ENCODE results near the gene ARPC2.
A peak's percentile ranks its signal among the peaks of the same experiment; 100 is the strongest.

The ARPC2 gene

GRCh38 chr2:218256612-218257350, 39.8 kb downstream of the ARPC2 start:
- ChIA-PET POLR2A (interaction anchor here (1.2 kb wide), 1 partner anchor 12 kb away, joined by 3 read pairs; no protein-coding TSS in a partner anchor), CTCF (interaction anchor here (0.7 to 4.5 kb wide), 17 partner anchors 9 to 89 kb away, joined by 3 to 38 read pairs (median 4); partner anchors contain the start of genes AAMP and PNKD)
- Histone ChIP-seq H3K27ac (ENCODE audit: insufficient read depth in 1 of 2, low read depth in 1 of 2, low read length in 2 of 2, poor library complexity in 1 of 2, severe bottlenecking in 2 of 2) (peak overlapping the region in 1 of 2 experiments; percentile 38), H3K27me3 (replicated peaks in 2 of 5; ENCODE audit: control insufficient read depth in 4 of 5, insufficient read depth in 5 of 5, low read length in 4 of 5) (no peaks in the 10 kb centered on the region), H3K9me3 (ENCODE audit: control extremely low read depth in 1 of 5, control insufficient read depth in 4 of 5, insufficient read depth in 2 of 5, low read depth in 1 of 5, low read length in 4 of 5) (no peaks in the 10 kb centered on the region), H3K4me3 (ENCODE audit: control insufficient read depth in 1 of 7, extremely low read depth in 1 of 7, insufficient read depth in 4 of 7, low read depth in 2 of 7, low read length in 6 of 7) (peak overlapping the region in 1 of 7 experiments; percentile 55), H3K36me3 (ENCODE audit: control insufficient read depth in 4 of 4, insufficient read depth in 4 of 4, low read length in 3 of 4) (peaks cover 25 to 47% (median 34%) of the 10 kb centered on the region in 4 experiments), H3K4me1 (ENCODE audit: control extremely low read depth in 1 of 4, control insufficient read depth in 4 of 4, insufficient read depth in 4 of 4, low read length in 3 of 4) (peaks cover 0 to 26% (median 22%) of the 10 kb centered on the region in 4 experiments)
- no peak for DNase-seq
- 96% methylated on average over 12 of the region's 13 CpGs for WGBS (ENCODE audit: insufficient coverage)

DNA sequence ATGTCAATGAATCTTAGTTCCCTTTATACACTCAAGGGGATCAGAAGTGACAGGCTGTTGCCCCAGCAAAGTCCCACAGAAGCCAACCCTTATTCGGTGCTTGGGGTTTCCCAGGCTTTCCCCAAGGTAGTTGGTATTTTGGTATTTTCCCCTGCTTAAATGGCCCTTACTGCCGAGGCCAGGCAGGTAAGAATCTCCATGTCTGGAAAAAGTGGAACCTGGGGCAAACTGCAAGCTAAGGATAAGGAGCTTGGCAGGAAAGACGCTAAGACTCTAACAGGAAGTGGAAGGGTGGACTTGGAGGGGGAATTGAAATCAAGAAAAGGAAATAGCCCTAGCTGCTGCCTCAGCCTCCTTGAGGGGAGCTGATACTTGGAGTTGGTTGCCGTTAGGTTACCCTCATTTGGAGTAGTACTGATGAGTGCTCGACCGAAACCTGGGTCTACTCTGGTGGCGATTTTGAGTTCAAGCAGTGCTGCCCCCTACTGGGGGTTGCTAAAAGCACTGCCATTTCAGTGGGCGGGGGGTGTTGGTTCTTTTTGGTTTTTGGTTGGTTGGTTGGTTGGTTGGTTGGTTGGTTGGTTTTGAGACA, 40.5 kb downstream of the ARPC2 start:
- DNase-seq: peak; percentile 77 to 89 (median 87)
- peaks cover 21 to 42% (median 29%) of the 10 kb centered on the region in 4 experiments for H3K36me3 ChIP-seq (ENCODE audit: control insufficient read depth in 4 of 4, insufficient read depth in 4 of 4, low read length in 3 of 4)
- no peaks in the 10 kb centered on the region for H3K9me3 ChIP-seq (ENCODE audit: control extremely low read depth in 1 of 5, control insufficient read depth in 4 of 5, insufficient read depth in 2 of 5, low read depth in 1 of 5, low read length in 4 of 5)
- peaks cover 0 to 21% (median 18%) of the 10 kb centered on the region in 4 experiments for H3K4me1 ChIP-seq (ENCODE audit: control extremely low read depth in 1 of 4, control insufficient read depth in 4 of 4, insufficient read depth in 4 of 4, low read length in 3 of 4)
- CTCF ChIA-PET: interaction anchor here (0.7 to 4.5 kb wide), 17 partner anchors 10 to 90 kb away, joined by 3 to 38 read pairs (median 4); partner anchors contain the start of genes AAMP and PNKD
- H3K27ac ChIP-seq (ENCODE audit: insufficient read depth in 1 of 2, low read depth in 1 of 2, low read length in 2 of 2, poor library complexity in 1 of 2, severe bottlenecking in 2 of 2): peak overlapping the region in 1 of 2 experiments; percentile 38
- whole genome bisulfite sequencing (ENCODE audit: insufficient coverage): 3% methylated on average over 6 of the region's 8 CpGs
- POLR2A ChIA-PET: interaction anchor here (0.7 to 1.2 kb wide), 2 partner anchors 13 to 16 kb away, joined by 3 read pairs; no protein-coding TSS in a partner anchor
- H3K4me3 ChIP-seq (ENCODE audit: control insufficient read depth in 1 of 7, extremely low read depth in 1 of 7, insufficient read depth in 4 of 7, low read depth in 2 of 7, low read length in 6 of 7): peak overlapping the region in 4 of 7 experiments; percentile 27 to 64 (median 49)
- H3K27me3 ChIP-seq (replicated peaks in 2 of 5; ENCODE audit: control insufficient read depth in 4 of 5, insufficient read depth in 5 of 5, low read length in 4 of 5): no peaks in the 10 kb centered on the region

DNA sequence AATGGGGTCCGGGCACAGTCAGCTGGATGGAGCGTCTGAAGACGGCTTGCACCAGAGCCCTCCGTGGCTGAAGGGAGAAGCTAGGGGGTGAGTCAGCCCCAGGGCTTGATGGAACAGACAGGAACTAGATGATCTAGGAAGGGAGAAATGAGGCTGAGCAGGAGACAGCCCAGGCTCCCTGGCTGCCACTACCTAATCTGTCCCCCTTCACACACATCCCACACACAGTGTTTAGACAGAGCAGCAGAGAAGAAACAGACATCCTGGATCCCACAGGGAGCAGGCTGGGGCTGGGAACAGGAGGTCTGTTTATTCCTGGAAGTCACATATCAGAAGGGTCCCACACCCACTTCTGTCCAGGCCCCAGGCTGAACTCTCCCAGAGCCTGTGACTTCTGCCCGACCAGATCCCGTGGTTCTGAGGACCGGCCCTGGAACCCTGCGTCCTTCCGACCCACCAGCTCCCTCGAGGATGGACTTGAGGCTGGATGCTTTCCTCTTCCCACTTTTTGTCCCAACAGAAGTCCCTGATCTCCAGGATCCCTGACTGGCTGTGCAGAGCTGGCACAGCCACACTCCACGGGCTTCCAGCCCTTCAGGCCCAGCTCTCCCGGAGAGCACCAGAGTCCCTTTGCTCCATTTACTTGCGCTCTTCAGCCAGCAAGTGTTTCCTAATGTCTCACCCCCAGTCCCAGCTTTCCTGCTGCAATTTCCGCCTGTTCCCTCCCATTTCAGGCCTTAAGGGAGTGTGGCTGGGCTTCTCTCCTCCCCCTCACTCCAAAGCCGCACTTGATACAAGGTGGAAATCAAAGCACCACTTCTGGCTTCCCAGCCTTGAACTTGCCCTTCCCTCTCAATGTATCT, 42.3 kb downstream of the ARPC2 start:
- H3K4me3 ChIP-seq (ENCODE audit: control insufficient read depth in 1 of 7, extremely low read depth in 1 of 7, insufficient read depth in 4 of 7, low read depth in 2 of 7, low read length in 6 of 7): no peak overlapping the region
- 86% methylated on average over 15 of the region's 15 CpGs for WGBS (ENCODE audit: insufficient coverage)
- POLR2A ChIA-PET: interaction anchor here (0.6 to 0.9 kb wide), 2 partner anchors 53 to 165 kb away, joined by 3 read pairs; no protein-coding TSS in a partner anchor

DNA sequence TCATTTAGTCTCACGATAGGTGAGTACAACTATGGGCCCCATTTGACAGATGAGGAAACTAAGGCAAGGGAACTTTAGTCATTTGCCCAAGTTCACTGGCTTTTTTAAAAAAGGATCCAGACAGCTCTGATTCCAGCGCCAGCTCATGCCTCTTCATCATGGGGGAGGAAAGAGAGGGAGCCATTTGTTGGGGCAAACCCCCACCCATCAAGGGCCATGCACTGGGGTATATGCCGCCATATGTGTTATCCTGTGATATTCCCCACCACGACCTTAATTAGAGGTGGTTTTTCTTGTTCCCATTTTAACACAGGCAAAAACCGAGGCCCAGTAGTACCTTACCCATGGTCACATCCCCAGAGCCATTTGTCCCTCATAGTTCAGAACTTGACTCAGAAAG, 43.2 kb downstream of the ARPC2 start:
- Histone ChIP-seq H3K4me3 (ENCODE audit: control insufficient read depth in 1 of 7, extremely low read depth in 1 of 7, insufficient read depth in 4 of 7, low read depth in 2 of 7, low read length in 6 of 7) (no peak overlapping the region), H3K9me3 (ENCODE audit: control extremely low read depth in 1 of 5, control insufficient read depth in 4 of 5, insufficient read depth in 2 of 5, low read depth in 1 of 5, low read length in 4 of 5) (no peaks in the 10 kb centered on the region), H3K27me3 (replicated peaks in 2 of 5; ENCODE audit: control insufficient read depth in 4 of 5, insufficient read depth in 5 of 5, low read length in 4 of 5) (no peaks in the 10 kb centered on the region), H3K27ac (ENCODE audit: insufficient read depth in 1 of 2, low read depth in 1 of 2, low read length in 2 of 2, poor library complexity in 1 of 2, severe bottlenecking in 2 of 2) (no peak overlapping the region), H3K4me1 (ENCODE audit: control extremely low read depth in 1 of 4, control insufficient read depth in 4 of 4, insufficient read depth in 4 of 4, low read length in 3 of 4) (peaks cover 0 to 17% (median 12%) of the 10 kb centered on the region in 4 experiments), H3K36me3 (ENCODE audit: control insufficient read depth in 4 of 4, insufficient read depth in 4 of 4, low read length in 3 of 4) (peaks cover 4 to 42% (median 22%) of the 10 kb centered on the region in 4 experiments)
- ChIA-PET POLR2A (no interaction called here), CTCF (interaction anchor here (1.0 to 4.5 kb wide), 5 partner anchors 12 to 134 kb away, joined by 3 to 38 read pairs (median 4); partner anchors contain the start of genes AAMP and PNKD)
- 100% methylated on average over 4 of the region's 5 CpGs for WGBS (ENCODE audit: insufficient coverage)
- DNase-seq: no peak

More for the DNA sequence above, 42.3 kb downstream of the ARPC2 start:
- CTCF ChIA-PET: interaction anchor here (0.6 to 4.5 kb wide), 10 partner anchors 8 to 134 kb away, joined by 3 to 38 read pairs (median 4); partner anchors contain the start of genes AAMP and PNKD
- no peaks in the 10 kb centered on the region for H3K27me3 ChIP-seq (replicated peaks in 2 of 5; ENCODE audit: control insufficient read depth in 4 of 5, insufficient read depth in 5 of 5, low read length in 4 of 5)
- H3K9me3 ChIP-seq (ENCODE audit: control extremely low read depth in 1 of 5, control insufficient read depth in 4 of 5, insufficient read depth in 2 of 5, low read depth in 1 of 5, low read length in 4 of 5): no peaks in the 10 kb centered on the region
- peaks cover 12 to 42% (median 23%) of the 10 kb centered on the region in 4 experiments for H3K36me3 ChIP-seq (ENCODE audit: control insufficient read depth in 4 of 4, insufficient read depth in 4 of 4, low read length in 3 of 4)
- H3K27ac ChIP-seq (ENCODE audit: insufficient read depth in 1 of 2, low read depth in 1 of 2, low read length in 2 of 2, poor library complexity in 1 of 2, severe bottlenecking in 2 of 2): no peak overlapping the region
- H3K4me1 ChIP-seq (ENCODE audit: control extremely low read depth in 1 of 4, control insufficient read depth in 4 of 4, insufficient read depth in 4 of 4, low read length in 3 of 4): peaks cover 0 to 17% (median 12%) of the 10 kb centered on the region in 4 experiments
- no peak for DNase-seq

GRCh38 chr2:218260742-218261422, 43.9 kb downstream of the ARPC2 start, which contains the start of gene GPBAR1:
TSS of gene GPBAR1 (plus strand) at chr2:218261015. CDS start at chr2:218262725, 1,710 bp downstream.
- Histone ChIP-seq H3K4me3 (ENCODE audit: control insufficient read depth in 1 of 7, extremely low read depth in 1 of 7, insufficient read depth in 4 of 7, low read depth in 2 of 7, low read length in 6 of 7) (no peak within 1 kb of the TSS), H3K4me1 (ENCODE audit: control extremely low read depth in 1 of 4, control insufficient read depth in 4 of 4, insufficient read depth in 4 of 4, low read length in 3 of 4) (peaks cover 0 to 17% (median 12%) of the 10 kb centered on the region in 4 experiments), H3K27ac (ENCODE audit: insufficient read depth in 1 of 2, low read depth in 1 of 2, low read length in 2 of 2, poor library complexity in 1 of 2, severe bottlenecking in 2 of 2) (no peak within 1 kb of the TSS), H3K36me3 (ENCODE audit: control insufficient read depth in 4 of 4, insufficient read depth in 4 of 4, low read length in 3 of 4) (peaks cover 3 to 43% (median 23%) of the 10 kb centered on the region in 4 experiments), H3K9me3 (ENCODE audit: control extremely low read depth in 1 of 5, control insufficient read depth in 4 of 5, insufficient read depth in 2 of 5, low read depth in 1 of 5, low read length in 4 of 5) (no peaks in the 10 kb centered on the region), H3K27me3 (replicated peaks in 2 of 5; ENCODE audit: control insufficient read depth in 4 of 5, insufficient read depth in 5 of 5, low read length in 4 of 5) (no peaks in the 10 kb centered on the region)
- ChIA-PET POLR2A (no interaction called here), CTCF (interaction anchor here (0.8 to 4.5 kb wide), 6 partner anchors 11 to 133 kb away, joined by 3 to 38 read pairs (median 4); partner anchors contain the start of genes AAMP and PNKD)
- DNase-seq: no peak
- 96% methylated on average over 5 of the region's 10 CpGs for WGBS (ENCODE audit: insufficient coverage)
